HG03108 (cell line): ENCODE data around the gene CRADD.

Experiments used
- ATAC-seq: cut with Tn5 transposase; IDR thresholded peaks from one replicate; pipeline ENCODE4 v1.9.1; 2021; ENCODE audit warnings: moderate library complexity; ENCODE audit not compliant: unreplicated experiment

Gene CRADD

GRCh38 chr12:93804392-93805179 lies 127.4 kb downstream of the CRADD start:
- ATAC-seq: no peak

- no peak for ATAC-seq
Measured at GRCh38 chr12:93805736-93806141, 128.6 kb downstream of the CRADD start.

- no peak for ATAC-seq
Measured at GRCh38 chr12:93807354-93807753, 130.2 kb downstream of the CRADD start.

GRCh38 chr12:93808169-93808899 lies 131.2 kb downstream of the CRADD start:
- ATAC-seq: no peak

- no peak for ATAC-seq
Measured at GRCh38 chr12:93812626-93813025, 135.5 kb downstream of the CRADD start.

GRCh38 chr12:93813186-93813585 lies 136.0 kb downstream of the CRADD start:
- ATAC-seq: no peak

- no peak for ATAC-seq
Measured at GRCh38 chr12:93813972-93814821, 137.0 kb downstream of the CRADD start.

- no peak for ATAC-seq
Measured at GRCh38 chr12:93818488-93819049, 141.4 kb downstream of the CRADD start.

GRCh38 chr12:93819050-93819491 lies 141.9 kb downstream of the CRADD start:
- ATAC-seq: no peak

- no peak for ATAC-seq
Measured at GRCh38 chr12:93823616-93824391, 146.6 kb downstream of the CRADD start.

GRCh38 chr12:93824514-93825500 lies 147.6 kb downstream of the CRADD start:
- no peak for ATAC-seq

GRCh38 chr12:93825501-93825888 lies 148.3 kb downstream of the CRADD start:
- no peak for ATAC-seq

- no peak for ATAC-seq
Measured at GRCh38 chr12:93825931-93826555, 148.9 kb downstream of the CRADD start.

- ATAC-seq: no peak
Measured at GRCh38 chr12:93827179-93827578, 150.0 kb downstream of the CRADD start.

- no peak for ATAC-seq
Measured at GRCh38 chr12:93827669-93828068, 150.5 kb downstream of the CRADD start.

- ATAC-seq: no peak
Measured at GRCh38 chr12:93829016-93829415, 151.8 kb downstream of the CRADD start.

GRCh38 chr12:93831374-93831773 lies 154.2 kb downstream of the CRADD start:
- no peak for ATAC-seq

- ATAC-seq: no peak
Measured at GRCh38 chr12:93832131-93832530, 155.0 kb downstream of the CRADD start.

GRCh38 chr12:93833946-93834345 lies 156.8 kb downstream of the CRADD start:
- ATAC-seq: no peak
